ENCODE results near the gene NXF1.
A peak's percentile ranks its signal among the peaks of the same experiment; 100 is the strongest.
"Not testable (repeated sequence)": the region's sequence is repeated elsewhere in the genome, so short reads cannot be mapped to it uniquely, and the experiment has no call there.

The NXF1 gene

GRCh38 chr11:62843466-62843865 is 38.2 kb upstream of the NXF1 start:
- H3K4me2 ChIP-seq (ENCODE audit: low read depth, low read length, poor library complexity, severe bottlenecking) = no peak overlapping the region
- no peak overlapping the region for H3K9ac ChIP-seq (ENCODE audit: low read length)
- no peaks in the 10 kb centered on the region for H4K20me1 ChIP-seq (ENCODE audit: low read depth, low read length)
- H2AFZ ChIP-seq (ENCODE audit: low read depth, low read length, severe bottlenecking) = no peak overlapping the region
- no peak overlapping the region for H3K4me3 ChIP-seq (ENCODE audit: insufficient read depth, low read length, poor library complexity, severe bottlenecking)
- no peaks in the 10 kb centered on the region for H3K27me3 ChIP-seq (ENCODE audit: low read length)
- peaks cover 9% of the 10 kb centered on the region for H3K79me2 ChIP-seq (ENCODE audit: insufficient read depth, low read length)
- H3K27ac ChIP-seq (ENCODE audit: low read depth, low read length) = no peak overlapping the region
- TF ChIP-seq EZH2phosphoT487 (conservative IDR thresholded peaks at IDR 0.05; ENCODE audit: low read length) (no peak), CTCF (IDR thresholded peaks at IDR 0.05; ENCODE audit: insufficient read depth, low read length, poor library complexity, severe bottlenecking) (no peak)
- peaks cover 39% of the 10 kb centered on the region for H3F3A ChIP-seq (ENCODE audit: insufficient read depth)
- H3K9me3 ChIP-seq (ENCODE audit: insufficient read depth, low read length) = no peaks in the 10 kb centered on the region
- no peaks in the 10 kb centered on the region for H3K9me2 ChIP-seq (replicated peaks; ENCODE audit: insufficient read depth, low read length)
- no peaks in the 10 kb centered on the region for H3K36me3 ChIP-seq (ENCODE audit: low read length)

GRCh38 chr11:62842891-62843290 is 37.7 kb upstream of the NXF1 start:
- not testable (repeated sequence) for H3K27me3 ChIP-seq (ENCODE audit: low read length); H3K9me2 ChIP-seq (replicated peaks; ENCODE audit: insufficient read depth, low read length); H3K36me3 ChIP-seq (ENCODE audit: low read length); H3K27ac ChIP-seq (ENCODE audit: low read depth, low read length); H4K20me1 ChIP-seq (ENCODE audit: low read depth, low read length); H3K4me3 ChIP-seq (ENCODE audit: insufficient read depth, low read length, poor library complexity, severe bottlenecking); H3K9me3 ChIP-seq (ENCODE audit: insufficient read depth, low read length)
- Histone ChIP-seq H2AFZ (ENCODE audit: low read depth, low read length, severe bottlenecking) (peak overlapping the region; percentile 84), H3F3A (ENCODE audit: insufficient read depth) (peaks cover 34% of the 10 kb centered on the region), H3K4me2 (ENCODE audit: low read depth, low read length, poor library complexity, severe bottlenecking) (peak overlapping the region; percentile 96), H3K9ac (ENCODE audit: low read length) (peak overlapping the region; percentile 69), H3K79me2 (ENCODE audit: insufficient read depth, low read length) (peaks cover 14% of the 10 kb centered on the region)

GRCh38 chr11:62842171-62842741 is 37.0 kb upstream of the NXF1 start:
- Histone ChIP-seq H2AFZ (ENCODE audit: low read depth, low read length, severe bottlenecking) (peak overlapping the region; percentile 84), H3K36me3 (ENCODE audit: low read length) (no peaks in the 10 kb centered on the region), H3K79me2 (ENCODE audit: insufficient read depth, low read length) (peaks cover 20% of the 10 kb centered on the region), H3K9ac (ENCODE audit: low read length) (peak overlapping the region; percentile 69), H3K9me2 (replicated peaks; ENCODE audit: insufficient read depth, low read length) (no peaks in the 10 kb centered on the region), H4K20me1 (ENCODE audit: low read depth, low read length) (no peaks in the 10 kb centered on the region), H3F3A (ENCODE audit: insufficient read depth) (peaks cover 34% of the 10 kb centered on the region), H3K9me3 (ENCODE audit: insufficient read depth, low read length) (no peaks in the 10 kb centered on the region), H3K27ac (ENCODE audit: low read depth, low read length) (peak overlapping the region; percentile 93), H3K4me2 (ENCODE audit: low read depth, low read length, poor library complexity, severe bottlenecking) (peak overlapping the region; percentile 96), H3K27me3 (ENCODE audit: low read length) (no peaks in the 10 kb centered on the region), H3K4me3 (ENCODE audit: insufficient read depth, low read length, poor library complexity, severe bottlenecking) (peak overlapping the region; percentile 45)
- no peak for TF ChIP-seq EZH2phosphoT487 (conservative IDR thresholded peaks at IDR 0.05; ENCODE audit: low read length)
- TF ChIP-seq CTCF (IDR thresholded peaks at IDR 0.05; ENCODE audit: insufficient read depth, low read length, poor library complexity, severe bottlenecking) = no peak

GRCh38 chr11:62841361-62842170 is 36.3 kb upstream of the NXF1 start:
- H3K4me3 ChIP-seq (ENCODE audit: insufficient read depth, low read length, poor library complexity, severe bottlenecking) = peak overlapping the region; percentile 45
- H3K9me3 ChIP-seq (ENCODE audit: insufficient read depth, low read length) = no peaks in the 10 kb centered on the region
- no peaks in the 10 kb centered on the region for H3K36me3 ChIP-seq (ENCODE audit: low read length)
- TF ChIP-seq CTCF (IDR thresholded peaks at IDR 0.05; ENCODE audit: insufficient read depth, low read length, poor library complexity, severe bottlenecking) = no peak
- no peak for TF ChIP-seq EZH2phosphoT487 (conservative IDR thresholded peaks at IDR 0.05; ENCODE audit: low read length)
- H3K9ac ChIP-seq (ENCODE audit: low read length) = peak overlapping the region; percentile 81
- H3K27me3 ChIP-seq (ENCODE audit: low read length) = no peaks in the 10 kb centered on the region
- H3F3A ChIP-seq (ENCODE audit: insufficient read depth) = peaks cover 34% of the 10 kb centered on the region
- no peaks in the 10 kb centered on the region for H3K9me2 ChIP-seq (replicated peaks; ENCODE audit: insufficient read depth, low read length)
- peak overlapping the region; percentile 96 for H3K4me2 ChIP-seq (ENCODE audit: low read depth, low read length, poor library complexity, severe bottlenecking)
- H3K79me2 ChIP-seq (ENCODE audit: insufficient read depth, low read length) = peaks cover 26% of the 10 kb centered on the region
- H3K27ac ChIP-seq (ENCODE audit: low read depth, low read length) = peak overlapping the region; percentile 93
- no peaks in the 10 kb centered on the region for H4K20me1 ChIP-seq (ENCODE audit: low read depth, low read length)
- H2AFZ ChIP-seq (ENCODE audit: low read depth, low read length, severe bottlenecking) = peak overlapping the region; percentile 84

DNA sequence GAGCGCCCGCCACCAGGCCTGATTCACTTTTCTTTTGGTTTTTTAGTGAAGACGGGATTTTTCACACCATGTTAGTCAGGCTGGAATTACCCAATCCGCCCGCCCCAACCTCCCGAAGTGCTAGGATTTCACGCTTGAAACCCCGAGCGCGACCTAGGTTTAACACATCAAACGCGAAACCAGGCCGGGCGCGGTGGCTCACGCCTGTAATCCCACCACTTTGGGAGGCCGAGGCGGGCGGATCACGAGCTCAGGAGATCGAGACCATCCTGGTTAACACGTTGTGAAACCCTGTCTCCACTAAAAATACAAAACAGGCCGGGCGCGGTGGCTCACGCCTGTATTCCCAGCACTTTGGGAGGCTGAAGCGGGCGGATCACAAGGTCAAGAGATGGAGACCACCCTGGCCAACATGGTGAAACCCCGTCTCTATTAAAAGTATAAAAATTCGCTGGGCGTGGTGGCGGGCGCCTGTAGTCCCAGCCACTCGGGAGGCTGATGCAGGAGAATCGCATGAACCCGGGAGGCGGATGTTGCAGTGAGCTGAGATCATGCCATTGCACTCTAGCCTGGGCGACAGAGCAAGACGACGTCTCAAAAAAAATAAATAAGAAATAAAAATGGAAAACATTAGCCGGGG is 35.6 kb upstream of the NXF1 start:
- H3K79me2 ChIP-seq (ENCODE audit: insufficient read depth, low read length) = peaks cover 31% of the 10 kb centered on the region
- H3K4me2 ChIP-seq (ENCODE audit: low read depth, low read length, poor library complexity, severe bottlenecking) = peak overlapping the region; percentile 96
- H3K4me3 ChIP-seq (ENCODE audit: insufficient read depth, low read length, poor library complexity, severe bottlenecking) = peak overlapping the region; percentile 77
- H3K27me3 ChIP-seq (ENCODE audit: low read length); H3K9me2 ChIP-seq (replicated peaks; ENCODE audit: insufficient read depth, low read length); H3K9me3 ChIP-seq (ENCODE audit: insufficient read depth, low read length); H4K20me1 ChIP-seq (ENCODE audit: low read depth, low read length); H3K36me3 ChIP-seq (ENCODE audit: low read length): not testable (repeated sequence)
- peak overlapping the region; percentile 73 for H2AFZ ChIP-seq (ENCODE audit: low read depth, low read length, severe bottlenecking)
- peak overlapping the region; percentile 81 for H3K9ac ChIP-seq (ENCODE audit: low read length)
- H3K27ac ChIP-seq (ENCODE audit: low read depth, low read length) = peak overlapping the region; percentile 93
- peaks cover 34% of the 10 kb centered on the region for H3F3A ChIP-seq (ENCODE audit: insufficient read depth)

Measured in SU-DHL-6 (cell line).